ENCODE measurements around the gene CCDC159.

Gene CCDC159

GRCh38 chr19:11373885-11374432 lies 27.6 kb downstream of the CCDC159 start (continued):
- TF ChIP-seq ZSCAN18 (tag by site-specific recombination; IDR thresholded peaks at IDR 0.05) (peak; percentile 24; the same call in 1 of the 2 replicates), ZNF148 (tag by site-specific recombination; IDR thresholded peaks at IDR 0.05; ENCODE audit: borderline replicate concordance) (no peak), ZSCAN30 (tag by site-specific recombination; IDR thresholded peaks at IDR 0.05) (0 out of 2 replicates have a peak, but pooled peaks have one; percentile 47)

GRCh38 chr19:11374433-11375142 lies 28.3 kb downstream of the CCDC159 start, which contains the start of gene SWSAP1:
TSS of gene SWSAP1 (plus strand) at chr19:11374666. CDS start at chr19:11374681, 15 bp downstream.
- H3K36me3 ChIP-seq (ENCODE audit: control insufficient read depth in 2 of 2, insufficient read depth in 1 of 2, low read length in 2 of 2) = peaks cover 0 to 18% of the 10 kb centered on the region in 2 experiments; a peak in 2 of 3 replicates
- H3K4me1 ChIP-seq (ENCODE audit: control insufficient read depth, insufficient read depth, low read length) = peaks cover 4% of the 10 kb centered on the region; the same call in 1 of the 2 replicates
- peak within 1 kb of the TSS; percentile 86 for H3K27ac ChIP-seq (ENCODE audit: extremely low read depth, low read depth, low read length)
- POLR2A ChIA-PET = interaction anchor here (0.6 to 2.3 kb wide), 27 partner anchors 9 to 444 kb away, joined by 3 to 36 read pairs (median 5); partner anchors contain the start of genes CCDC159, ELOF1, EPOR and ODAD3
- no peaks in the 10 kb centered on the region for H3K9me3 ChIP-seq (ENCODE audit: control insufficient read depth, insufficient read depth, low read depth, low read length)
- CTCF ChIA-PET = interaction anchor here (0.6 to 2.0 kb wide), 9 partner anchors 9 to 108 kb away, joined by 3 to 9 read pairs (median 3); no protein-coding TSS in a partner anchor
- H3K4me3 ChIP-seq (ENCODE audit: low read depth, low read length) = peak within 1 kb of the TSS; percentile 86
- no peak for TF ChIP-seq HOXD13 (CRISPR knock-in tag; IDR thresholded peaks at IDR 0.05; ENCODE audit: borderline replicate concordance)
- 0 out of 2 replicates have a peak, but pooled peaks have one; percentile 33 for TF ChIP-seq PRDM4 (tag by site-specific recombination; IDR thresholded peaks at IDR 0.05)
- TF ChIP-seq ZNF639 (tag by site-specific recombination; IDR thresholded peaks at IDR 0.05) = 0 out of 2 replicates have a peak, but pooled peaks have one; percentile 13
- TF ChIP-seq ZNF138 (tag by site-specific recombination; IDR thresholded peaks at IDR 0.05; ENCODE audit: borderline replicate concordance) = no peak
- no peak for TF ChIP-seq ZNF768 (tag by site-specific recombination; IDR thresholded peaks at IDR 0.05)
- no peak for TF ChIP-seq ZNF626 (tag by site-specific recombination; IDR thresholded peaks at IDR 0.05)
- TF ChIP-seq MEIS1 (CRISPR knock-in tag; IDR thresholded peaks at IDR 0.05; ENCODE audit: borderline replicate concordance) = no peak
- no peak for TF ChIP-seq ZNF48 (tag by site-specific recombination; IDR thresholded peaks at IDR 0.05)
- TF ChIP-seq ZNF670 (tag by site-specific recombination; IDR thresholded peaks at IDR 0.05; ENCODE audit: low read depth) = no peak
- no peak for TF ChIP-seq ZNF311 (tag by site-specific recombination; IDR thresholded peaks at IDR 0.05; ENCODE audit: borderline replicate concordance)
- no peak for TF ChIP-seq ZNF169 (tag by site-specific recombination; IDR thresholded peaks at IDR 0.05)
- peak; percentile 39; the same call in 1 of the 2 replicates for TF ChIP-seq ELK4 (IDR thresholded peaks at IDR 0.05; ENCODE audit: borderline replicate concordance, low read depth, low read length)
- no peak for TF ChIP-seq ZNF426 (tag by site-specific recombination; IDR thresholded peaks at IDR 0.05)
- no peak for TF ChIP-seq ZNF211 (tag by site-specific recombination; IDR thresholded peaks at IDR 0.05; ENCODE audit: low read depth)
- TF ChIP-seq ZNF704 (tag by site-specific recombination; IDR thresholded peaks at IDR 0.05) = no peak
- peak; percentile 19; the same call in 1 of the 2 replicates for TF ChIP-seq ZNF501 (tag by site-specific recombination; IDR thresholded peaks at IDR 0.05)
- no peak for TF ChIP-seq ZNF292 (tag by site-specific recombination; IDR thresholded peaks at IDR 0.05; ENCODE audit: borderline replicate concordance, low read depth)
- TF ChIP-seq ZNF837 (tag by site-specific recombination; IDR thresholded peaks at IDR 0.05) = no peak
- TF ChIP-seq ZNF416 (tag by site-specific recombination; IDR thresholded peaks at IDR 0.05) = no peak
- no peak for TF ChIP-seq ZNF561 (tag by site-specific recombination; IDR thresholded peaks at IDR 0.05; ENCODE audit: borderline replicate concordance)
- no peak for TF ChIP-seq ZNF664 (tag by site-specific recombination; IDR thresholded peaks at IDR 0.05)
